ENCODE measurements around the gene MARF1. TPM values are rescaled to one million over a fixed set of nuclear protein-coding genes. Genes with fewer than 3 reads are reported as not detected.

MARF1 gene
- total RNA-seq, 1 donor from 2014 or later = 53.6 TPM

DNA sequence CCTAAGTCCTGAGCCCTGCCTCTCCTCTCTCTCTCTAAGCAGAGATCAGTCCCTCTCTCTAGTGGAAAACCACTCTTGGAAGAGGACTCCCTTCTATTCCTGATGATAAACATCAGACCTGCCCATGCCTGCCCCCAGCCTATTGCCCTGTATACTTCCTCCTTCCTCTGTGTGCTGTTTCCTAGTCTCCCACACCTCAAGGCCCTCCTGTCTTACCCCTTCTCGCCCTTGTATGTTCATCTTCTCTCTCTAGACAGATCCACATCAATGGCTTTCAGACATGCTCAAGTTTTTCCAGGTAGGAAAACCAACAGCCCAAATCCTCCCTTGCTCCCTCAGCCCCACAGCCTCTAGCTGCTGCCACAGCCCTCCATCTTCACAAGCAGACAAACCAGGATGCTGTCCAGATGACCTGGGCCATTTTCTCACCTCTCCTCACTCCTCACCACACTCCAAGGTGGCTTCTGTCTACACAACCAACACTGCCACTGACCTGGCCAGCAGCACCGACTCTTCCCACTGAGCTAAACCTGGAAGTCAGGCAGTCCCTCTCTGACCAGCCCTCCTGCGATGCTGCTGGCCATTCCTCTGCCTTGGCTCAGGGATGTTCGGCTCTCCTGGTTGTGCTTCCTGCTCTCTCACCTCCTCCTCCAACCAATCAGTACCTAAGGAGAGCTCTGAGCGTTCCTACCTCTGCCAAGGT lies 36.3 kb downstream of the MARF1 start:
- intact Hi-C loops (cut with micrococcal nuclease) = no loop called here
- ATAC-seq = no peak
- DNase-seq = no peak

- DNase-seq (no peak), ATAC-seq (no peak)
- intact Hi-C loops (cut with micrococcal nuclease) = no loop called here
Measured at GRCh38 chr16:15605839-15606517, 37.0 kb downstream of the MARF1 start.

GRCh38 chr16:15604460-15605440 lies 38.2 kb downstream of the MARF1 start:
- DNase-seq = no peak
- intact Hi-C loops (cut with micrococcal nuclease) = no loop called here
- ATAC-seq = no peak

DNA sequence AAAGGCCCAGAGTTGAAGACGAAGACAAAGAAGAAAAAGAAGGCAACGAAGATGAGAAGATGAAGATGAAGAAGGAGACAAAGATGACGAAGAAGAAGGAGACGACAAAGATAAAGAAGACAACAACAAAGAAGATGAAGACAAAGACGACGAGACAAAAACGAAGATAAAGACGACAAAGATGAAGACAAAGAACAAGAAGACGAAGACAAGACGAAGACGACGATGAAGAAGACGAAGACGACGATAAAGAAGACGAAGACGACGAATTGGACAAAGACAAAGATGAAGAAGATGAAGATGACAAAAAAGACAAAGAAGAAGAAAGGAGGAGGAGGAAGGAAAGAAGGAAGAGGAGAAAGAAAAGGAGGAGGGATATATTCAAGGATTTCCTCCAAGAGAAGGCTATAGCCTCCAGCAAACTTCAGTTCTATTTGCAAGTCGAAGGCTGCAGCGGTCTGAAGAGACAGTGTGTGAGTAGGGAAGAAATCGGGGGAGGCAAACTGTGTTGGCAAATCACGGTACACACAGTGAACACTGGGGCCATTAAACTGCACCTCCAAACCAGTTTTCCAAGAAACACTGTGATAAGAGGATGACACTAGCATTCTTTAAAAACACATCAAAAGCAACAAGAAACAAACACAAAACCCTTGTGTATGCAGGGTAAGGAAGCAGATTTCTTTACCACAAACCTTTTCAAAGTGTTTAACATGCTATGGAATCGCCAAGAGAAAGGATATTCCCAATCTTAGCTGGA lies 40.5 kb downstream of the MARF1 start:
- ATAC-seq = no peak
- intact Hi-C loops (cut with micrococcal nuclease) = no loop called here
- DNase-seq = no peak

DNA sequence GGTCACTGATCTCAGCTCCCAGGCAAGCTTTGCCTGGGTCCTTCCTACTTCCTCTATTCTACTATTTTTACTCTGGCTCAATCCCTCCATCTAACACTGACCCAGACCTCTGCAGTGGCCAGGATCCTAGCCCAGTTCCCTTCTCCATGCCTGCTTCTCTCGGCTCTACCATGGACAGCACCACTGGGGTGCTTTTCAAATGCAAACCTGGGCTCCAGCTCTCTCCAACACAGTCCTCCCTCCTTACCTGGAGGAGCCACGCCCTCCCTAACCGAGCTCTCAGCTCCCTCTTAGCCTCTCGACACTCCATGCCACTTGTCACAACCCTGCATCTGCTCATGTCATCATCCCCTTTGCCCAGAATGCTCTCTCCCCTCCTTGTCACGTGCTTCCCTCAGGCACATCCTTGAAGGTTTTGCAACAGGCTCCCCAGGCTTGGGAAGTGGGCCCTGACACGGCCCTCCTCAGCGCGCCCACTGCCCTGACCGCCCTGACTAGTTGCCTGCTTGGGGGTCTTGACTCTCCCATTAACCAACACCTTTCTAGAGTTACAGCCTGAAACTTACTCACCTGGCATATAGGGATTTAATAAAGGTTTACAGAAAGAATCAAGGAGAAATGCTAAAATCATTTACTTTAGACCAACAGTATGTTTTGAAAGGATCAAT lies 41.6 kb downstream of the MARF1 start:
- ATAC-seq = no peak
- no peak for DNase-seq
- intact Hi-C loops (cut with micrococcal nuclease) = no loop called here

GRCh38 chr16:15599303-15600070 lies 43.5 kb downstream of the MARF1 start:
- ATAC-seq = no peak
- intact Hi-C loops (cut with micrococcal nuclease) = no loop called here
- no peak for DNase-seq

DNA sequence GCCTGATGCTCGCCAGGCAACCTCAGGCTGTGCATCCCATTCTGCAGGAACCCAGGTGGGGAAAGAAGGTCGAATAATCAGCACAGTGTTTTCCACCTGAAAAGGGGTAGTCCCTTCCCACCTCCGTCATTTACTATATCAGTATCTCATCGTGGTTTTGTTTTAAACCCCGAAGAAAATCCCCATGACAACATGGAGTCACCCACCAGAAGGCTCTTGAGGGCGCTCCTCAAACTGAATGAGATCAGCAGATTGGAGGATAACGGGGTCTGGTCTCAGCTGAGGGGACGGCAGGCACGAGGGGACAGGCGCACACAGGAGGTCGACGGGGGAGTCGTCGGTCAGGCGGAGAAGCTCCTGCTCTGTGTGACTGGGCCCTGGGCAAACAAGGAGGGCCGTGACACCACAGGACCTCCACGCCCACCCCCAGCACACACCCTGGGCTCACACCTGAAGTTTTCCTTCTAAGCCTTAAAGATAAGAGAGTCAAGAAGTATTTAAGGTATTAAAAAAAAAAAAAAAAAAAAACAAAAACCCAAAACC lies 44.2 kb downstream of the MARF1 start:
- DNase-seq (no peak), ATAC-seq (no peak)
- intact Hi-C loops (cut with micrococcal nuclease) = no loop called here

- no peak for DNase-seq
- ATAC-seq = no peak
- intact Hi-C loops (cut with micrococcal nuclease) = no loop called here
Measured at GRCh38 chr16:15597822-15598647, 44.9 kb downstream of the MARF1 start.

- DNase-seq = no peak
- intact Hi-C loops (cut with micrococcal nuclease) = no loop called here
- no peak for ATAC-seq
Measured at GRCh38 chr16:15597135-15597534, 45.8 kb downstream of the MARF1 start.

DNA sequence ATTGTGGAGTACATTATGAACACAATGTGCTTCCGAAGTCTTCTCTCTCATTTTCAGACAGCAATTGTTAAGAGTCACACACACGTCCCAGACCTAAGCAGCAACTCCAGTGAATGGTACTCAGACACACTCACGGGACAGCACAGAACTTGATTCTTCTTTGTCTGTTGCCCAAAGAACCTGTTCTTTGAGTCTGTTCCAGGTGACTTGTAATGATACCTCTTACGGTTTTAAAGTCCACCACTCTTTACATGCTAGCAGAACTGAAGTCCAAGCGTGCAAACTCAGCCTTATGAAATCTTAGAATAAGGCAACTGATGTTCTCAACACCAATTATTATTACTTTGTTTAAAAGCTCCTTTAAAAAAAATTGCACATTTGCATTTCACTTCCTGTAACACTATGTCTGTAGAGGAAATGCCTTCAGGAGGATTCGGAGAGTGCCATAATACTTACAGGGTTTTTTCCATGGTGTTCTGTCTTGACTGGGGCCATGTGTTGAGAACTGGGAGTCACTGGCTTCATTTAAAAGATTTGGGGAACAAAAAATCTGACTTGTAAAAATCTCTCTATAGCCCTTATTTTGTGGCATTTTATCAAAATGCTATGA lies 48.1 kb downstream of the MARF1 start:
- DNase-seq (no peak), ATAC-seq (no peak)
- intact Hi-C loops (cut with micrococcal nuclease) = no loop called here

GRCh38 chr16:15593235-15593634 lies 49.7 kb downstream of the MARF1 start:
- DNase-seq = no peak
- intact Hi-C loops (cut with micrococcal nuclease) = no loop called here

GRCh38 chr16:15592324-15592723 lies 50.6 kb downstream of the MARF1 start:
- intact Hi-C loops (cut with micrococcal nuclease) = no loop called here
- no peak for ATAC-seq
- DNase-seq = no peak

More at GRCh38 chr16:15593235-15593634, 49.7 kb downstream of the MARF1 start:
- no peak for ATAC-seq

DNA sequence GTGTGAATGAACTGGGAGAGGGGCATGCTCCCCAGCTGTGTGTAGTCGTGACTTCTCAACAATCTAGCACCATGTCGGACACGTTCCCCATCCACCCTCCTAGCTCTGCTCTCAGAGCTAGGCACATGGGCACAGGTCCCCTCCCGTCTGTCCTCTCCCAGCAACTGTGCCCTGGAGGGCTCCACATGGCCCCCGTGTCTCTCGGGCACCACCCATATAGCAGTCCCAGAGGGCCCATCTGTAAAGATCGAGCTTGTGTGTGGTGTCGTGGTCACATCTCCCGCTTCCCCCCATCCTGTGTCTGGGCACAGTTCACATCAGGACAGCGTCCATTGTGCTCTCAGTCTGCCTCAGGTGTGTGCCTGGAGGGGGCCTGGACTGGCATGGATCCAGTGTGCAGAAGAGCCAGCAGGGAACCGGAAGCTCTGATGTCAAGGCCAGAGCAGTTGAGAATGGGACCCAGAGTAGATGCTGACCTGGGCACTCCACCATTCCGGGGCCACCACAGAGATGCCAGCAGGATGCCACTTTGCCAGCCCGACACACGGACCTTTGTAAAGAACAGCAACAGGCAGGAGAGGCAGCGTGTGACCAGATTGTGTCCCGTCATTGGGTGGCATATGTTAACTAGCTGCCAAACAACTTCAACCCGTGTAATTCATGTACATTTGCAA lies 55.7 kb downstream of the MARF1 start:
- intact Hi-C loops (cut with micrococcal nuclease) = no loop called here
- no peak for DNase-seq
- no peak for ATAC-seq

DNA sequence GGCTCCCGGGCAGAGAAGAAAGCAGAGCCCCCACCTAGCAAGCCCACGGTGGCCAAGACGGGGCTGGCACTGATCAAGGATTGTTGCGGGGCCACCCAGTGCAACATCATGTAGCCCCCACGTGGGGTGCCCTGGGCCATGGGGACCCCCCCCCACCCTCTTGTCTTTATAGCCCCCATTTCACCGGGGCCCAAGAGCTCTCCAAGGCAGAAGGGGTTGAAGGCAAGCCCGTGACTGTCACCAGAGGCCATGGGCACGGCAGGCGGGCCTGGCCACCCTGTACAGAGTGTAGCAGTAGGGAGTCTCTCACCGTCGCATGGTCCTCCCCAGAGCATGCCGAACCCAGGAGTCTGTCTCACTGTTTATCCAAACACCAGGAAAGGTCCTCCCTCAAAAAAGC lies 56.2 kb downstream of the MARF1 start:
- DNase-seq = no peak
- intact Hi-C loops (cut with micrococcal nuclease) = no loop called here
- no peak for ATAC-seq

DNA sequence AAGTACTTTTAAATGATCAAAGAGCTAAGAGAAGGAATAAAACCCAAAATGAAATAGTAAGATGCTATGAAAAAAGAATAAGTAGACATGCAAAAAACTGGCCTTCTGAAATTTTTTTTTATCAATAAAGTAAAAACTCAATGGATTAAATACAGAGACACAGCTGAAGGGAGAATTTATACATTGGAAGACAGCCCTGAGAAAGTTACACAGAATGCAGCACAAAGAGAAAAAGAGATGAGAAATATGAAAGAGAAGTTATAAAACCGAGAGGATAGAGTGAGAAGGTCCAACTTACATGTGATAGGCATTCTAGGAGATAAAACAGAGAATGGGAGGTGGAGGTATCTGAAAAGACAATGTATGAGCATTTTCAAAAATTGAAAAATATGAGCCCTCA lies 57.0 kb downstream of the MARF1 start:
- intact Hi-C loops (cut with micrococcal nuclease) = no loop called here
- DNase-seq = no peak
- ATAC-seq = no peak

DNA sequence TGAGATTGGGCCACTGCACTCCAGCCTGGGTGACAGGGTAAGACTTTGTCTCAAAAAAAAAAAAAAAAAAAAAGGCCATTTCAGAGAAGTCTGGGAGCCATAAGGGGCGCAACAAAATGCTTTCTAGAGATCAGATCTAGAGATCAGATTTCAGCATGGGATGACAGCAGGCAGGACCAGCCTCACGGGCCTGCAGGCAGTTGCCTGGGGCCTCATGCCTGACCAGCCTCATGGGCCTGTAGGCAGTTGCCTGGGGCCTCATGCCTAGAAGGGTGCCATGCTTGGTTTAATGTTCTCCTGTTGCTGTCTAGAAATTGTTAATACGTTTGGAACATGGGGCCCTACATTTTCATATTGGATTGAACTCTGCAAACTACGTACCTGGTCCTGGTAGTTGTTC lies 59.4 kb downstream of the MARF1 start:
- intact Hi-C loops (cut with micrococcal nuclease) = no loop called here
- DNase-seq = no peak
- ATAC-seq = no peak
